GM23338 (cell line): ENCODE results near the gene TENT4B. TPM values are rescaled to one million over a fixed set of nuclear protein-coding genes. Genes with fewer than 3 reads are reported as not detected.

Experiments
- ATAC-seq: fragments of 200-7000 bp; cut with Tn5 transposase; 3 replicates; pipeline ENCODE4 v1.9.1; 2020
- DNase-seq: peaks from one replicate; pipeline ENCODE4 v3.0.0-alpha.2; 2015; ENCODE audit warnings: low spot score
- H2AFZ ChIP-seq: fragments of 200-600 bp; sonication (generic); 2 replicates; pipeline ENCODE4 v1.8.0; 2016; ENCODE audit warnings: antibody characterized with exemption, mild to moderate bottlenecking, moderate library complexity
- H3F3A ChIP-seq: fragments of 200-600 bp; sonication (generic); replicated peaks from 2 replicates; pipeline ENCODE4 v1.8.0; 2017; ENCODE audit warnings: antibody characterized with exemption, mixed run types, low read depth
- H3K27ac ChIP-seq: fragments of 200-600 bp; sonication (generic); 2 replicates; pipeline ENCODE4 v1.6.1; 2016; ENCODE audit warnings: low read depth
- H3K27me3 ChIP-seq: fragments of 200-600 bp; sonication (generic); 2 replicates; pipeline ENCODE4 v1.8.0; 2016; ENCODE audit warnings: mild to moderate bottlenecking, mixed run types, moderate library complexity; ENCODE audit not compliant: insufficient read depth
- H3K36me3 ChIP-seq: fragments of 200-600 bp; sonication (generic); 2 replicates; pipeline ENCODE4 v1.8.0; 2016; ENCODE audit warnings: mild to moderate bottlenecking; ENCODE audit not compliant: insufficient read depth
- H3K4me1 ChIP-seq: fragments of 200-600 bp; sonication (generic); 2 replicates; pipeline ENCODE4 v1.8.0; 2016; ENCODE audit warnings: mild to moderate bottlenecking, moderate library complexity; ENCODE audit not compliant: insufficient read depth
- H3K4me2 ChIP-seq: fragments of 200-600 bp; sonication (generic); 2 replicates; pipeline ENCODE4 v1.7.1; 2017; ENCODE audit warnings: mixed run types
- H3K4me3 ChIP-seq: fragments of 200-600 bp; sonication (generic); 2 replicates; pipeline ENCODE4 v1.6.1; 2016; ENCODE audit warnings: mixed run types
- H3K79me2 ChIP-seq: fragments of 200-600 bp; sonication (generic); replicated peaks from 2 replicates; pipeline ENCODE4 v1.8.0; 2017; ENCODE audit warnings: mild to moderate bottlenecking; ENCODE audit not compliant: insufficient read depth
- H3K9me2 ChIP-seq: fragments of 200-600 bp; sonication (generic); 2 replicates; pipeline ENCODE4 v1.8.0; 2017; ENCODE audit not compliant: insufficient read depth
- H4K20me1 ChIP-seq: fragments of 200-600 bp; sonication (generic); replicated peaks from 2 replicates; pipeline ENCODE4 v1.8.0; 2017; ENCODE audit warnings: mild to moderate bottlenecking; ENCODE audit not compliant: insufficient read depth
- H3K27ac Mint-ChIP-seq: 2 replicates; pipeline ENCODE4 v1.8.0; 2020; ENCODE audit warnings: inconsistent platforms, mild to moderate bottlenecking, moderate library complexity, mixed read lengths
- H3K27me3 Mint-ChIP-seq: 3 replicates; pipeline ENCODE4 v1.8.0; 2022; ENCODE audit warnings: low read depth, mild to moderate bottlenecking, moderate library complexity, mixed read lengths, inconsistent platforms; ENCODE audit not compliant: insufficient read depth, poor library complexity
- H3K36me3 Mint-ChIP-seq: 3 replicates; pipeline ENCODE4 v1.8.0; 2021; ENCODE audit warnings: low read depth, mild to moderate bottlenecking, inconsistent platforms, moderate library complexity, mixed read lengths
- H3K4me1 Mint-ChIP-seq: 3 replicates; pipeline ENCODE4 v1.8.0; 2020; ENCODE audit warnings: mild to moderate bottlenecking, inconsistent platforms, mixed read lengths
- H3K4me3 Mint-ChIP-seq: 3 replicates; pipeline ENCODE4 v1.8.0; 2021; ENCODE audit warnings: moderate library complexity, mild to moderate bottlenecking, inconsistent platforms, mixed read lengths
- H3K9me3 Mint-ChIP-seq: 3 replicates; pipeline ENCODE4 v1.8.0; 2020; ENCODE audit warnings: moderate library complexity, mild to moderate bottlenecking, inconsistent platforms, mixed read lengths
- CREB1 ChIP-seq: fragments of 250-450 bp; sonication (Bioruptor Pico); IDR thresholded peaks from 2 replicates; pipeline ENCODE4 v1.5.0; 2020; ENCODE audit warnings: low read depth, mild to moderate bottlenecking, moderate library complexity
- CTCF ChIP-seq, 2 experiments: fragments of 200-600 bp in 1 of 2; sonication (generic) in 1 of 2; conservative IDR thresholded peaks; 2 replicates each; pipeline versions ENCODE4 v1.5.1 to v1.6.1; 2016 to 2017; ENCODE audit warnings: antibody characterized with exemption in 2 of 2, low read depth in 2 of 2, mild to moderate bottlenecking in 2 of 2, moderate library complexity in 1 of 2
- ETS1 ChIP-seq: IDR thresholded peaks from 2 replicates; pipeline ENCODE4 v1.6.1; 2016; ENCODE audit warnings: antibody characterized with exemption
- EZH2phosphoT487 ChIP-seq: fragments of 200-600 bp; sonication (generic); IDR thresholded peaks from one replicate; pipeline ENCODE4 v1.8.1; 2018; ENCODE audit warnings: antibody characterized with exemption; ENCODE audit not compliant: unreplicated experiment
- JUNB ChIP-seq: IDR thresholded peaks from one replicate; pipeline ENCODE4 v1.6.1; 2016; ENCODE audit warnings: antibody characterized with exemption; ENCODE audit not compliant: unreplicated experiment
- NANOG ChIP-seq: IDR thresholded peaks from 2 replicates; pipeline ENCODE4 v1.6.1; 2016; ENCODE audit warnings: antibody characterized with exemption, borderline replicate concordance
- POLR2AphosphoS5 ChIP-seq: IDR thresholded peaks from 2 replicates; pipeline ENCODE4 v1.6.1; 2016; ENCODE audit warnings: antibody characterized with exemption, low read depth
- REST ChIP-seq: IDR thresholded peaks from one replicate; pipeline ENCODE4 v1.6.1; 2018; ENCODE audit warnings: antibody characterized with exemption; ENCODE audit not compliant: unreplicated experiment
- STAT1 ChIP-seq: IDR thresholded peaks from one replicate; pipeline ENCODE4 v1.6.1; 2016; ENCODE audit warnings: antibody characterized with exemption; ENCODE audit not compliant: unreplicated experiment
- ZNF114 ChIP-seq: fragments of 250-450 bp; sonication (Bioruptor Pico); IDR thresholded peaks from 2 replicates; pipeline ENCODE4 v1.5.0; 2020; ENCODE audit warnings: mild to moderate bottlenecking, moderate library complexity
- ZNF462 ChIP-seq: fragments of 250-450 bp; sonication (Bioruptor Pico); IDR thresholded peaks from 2 replicates; pipeline ENCODE4 v1.5.0; 2020; ENCODE audit warnings: mild to moderate bottlenecking, moderate library complexity
- polyA plus RNA-seq: library from polyadenylated mRNA; unstranded; fragments of >200 nt; fragmentation: Nextera tagmentation; extraction: Ambion mirVana; gene quantifications from 2 replicates; pipeline ENCODE4 v1.2.1, GENCODE V29; 2016
- total RNA-seq: library from RNA; depleted of rRNA; stranded (reverse); fragments of >200 nt; shearing (Covaris generic); gene quantifications from 2 replicates; pipeline ENCODE4 v1.2.3, GENCODE V29; 2014

TENT4B gene
- total and polyA plus RNA-seq, 2 experiments from 2014 or later = 17.6 to 21.3 TPM

- TF ChIP-seq ZNF462 (CRISPR knock-in tag) (no peak), REST (no peak), STAT1 (no peak), CREB1 (CRISPR knock-in tag) (no peak)
These were observed 44.5 kb downstream of the TENT4B start (continued) for GRCh38 chr16:50197582-50197981.

- Histone ChIP-seq H3K27ac (no peak overlapping the region), H3K79me2 (peaks cover 95% of the 10 kb centered on the region), H3K27me3 (no peaks in the 10 kb centered on the region), H2AFZ (no peak overlapping the region), H4K20me1 (peaks cover 28% of the 10 kb centered on the region), H3K36me3 (no peaks in the 10 kb centered on the region), H3F3A (no peaks in the 10 kb centered on the region), H3K4me2 (no peak overlapping the region), H3K4me3 (no peak overlapping the region), H3K9me2 (no peaks in the 10 kb centered on the region), H3K4me1 (no peaks in the 10 kb centered on the region)
- DNase-seq = no peak
- no peak overlapping the region for H3K4me3 Mint-ChIP-seq
- peaks cover 3% of the 10 kb centered on the region for H3K27me3 Mint-ChIP-seq
- no peak overlapping the region for H3K27ac Mint-ChIP-seq
- H3K9me3 Mint-ChIP-seq = no peaks in the 10 kb centered on the region; the same call in 2 of the 3 replicates
- no peak for ATAC-seq
- H3K4me1 Mint-ChIP-seq = peaks cover 10% of the 10 kb centered on the region
- peaks cover 5% of the 10 kb centered on the region; the same call in 1 of the 3 replicates for H3K36me3 Mint-ChIP-seq
- TF ChIP-seq CTCF (conservative IDR thresholded peaks at IDR 0.05; ENCODE audit: low read depth in 2 of 2) (no peak), POLR2AphosphoS5 (no peak), JUNB (no peak), NANOG (no peak), ETS1 (no peak), STAT1 (no peak), EZH2phosphoT487 (no peak), ZNF114 (CRISPR knock-in tag) (no peak), CREB1 (CRISPR knock-in tag) (no peak)
These were observed 45.8 kb downstream of the TENT4B start for GRCh38 chr16:50198802-50199403.
